Measurements from ENCODE around the gene ACSS2.

Gene ACSS2

DNA sequence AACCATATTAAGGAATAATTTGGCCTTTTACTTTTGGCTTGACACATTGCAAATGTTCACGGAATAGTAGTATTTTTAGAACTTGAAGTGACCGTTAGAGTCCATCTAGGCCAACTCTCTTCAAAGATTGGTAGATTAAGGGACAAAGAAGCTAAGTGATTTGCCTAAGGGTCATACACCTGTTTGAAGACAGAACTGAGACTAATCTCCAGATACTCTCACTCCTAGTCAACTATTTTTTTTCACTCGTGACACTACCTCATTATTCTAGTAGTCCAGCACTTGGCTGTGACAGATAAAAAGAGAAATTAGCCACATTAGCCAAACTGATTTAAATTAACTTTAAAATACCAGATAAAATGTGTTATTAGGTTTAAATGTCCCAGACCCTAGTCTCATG is 10.6 kb downstream of the ACSS2 start:
- DNase-seq (ENCODE audit: low read depth in 1 of 2, low spot score in 1 of 2), result no peak
- Histone ChIP-seq H3K27me3 (ENCODE audit: insufficient read depth, poor library complexity, severe bottlenecking) (no peaks in the 10 kb centered on the region), H3K4me3 (replicated peaks; ENCODE audit: insufficient read depth, low read length) (no peak overlapping the region), H3K27ac (replicated peaks) (no peak overlapping the region)
- no peak for TF ChIP-seq GABPA (IDR thresholded peaks at IDR 0.05; ENCODE audit: low read depth)
- TF ChIP-seq, protein P1, sequence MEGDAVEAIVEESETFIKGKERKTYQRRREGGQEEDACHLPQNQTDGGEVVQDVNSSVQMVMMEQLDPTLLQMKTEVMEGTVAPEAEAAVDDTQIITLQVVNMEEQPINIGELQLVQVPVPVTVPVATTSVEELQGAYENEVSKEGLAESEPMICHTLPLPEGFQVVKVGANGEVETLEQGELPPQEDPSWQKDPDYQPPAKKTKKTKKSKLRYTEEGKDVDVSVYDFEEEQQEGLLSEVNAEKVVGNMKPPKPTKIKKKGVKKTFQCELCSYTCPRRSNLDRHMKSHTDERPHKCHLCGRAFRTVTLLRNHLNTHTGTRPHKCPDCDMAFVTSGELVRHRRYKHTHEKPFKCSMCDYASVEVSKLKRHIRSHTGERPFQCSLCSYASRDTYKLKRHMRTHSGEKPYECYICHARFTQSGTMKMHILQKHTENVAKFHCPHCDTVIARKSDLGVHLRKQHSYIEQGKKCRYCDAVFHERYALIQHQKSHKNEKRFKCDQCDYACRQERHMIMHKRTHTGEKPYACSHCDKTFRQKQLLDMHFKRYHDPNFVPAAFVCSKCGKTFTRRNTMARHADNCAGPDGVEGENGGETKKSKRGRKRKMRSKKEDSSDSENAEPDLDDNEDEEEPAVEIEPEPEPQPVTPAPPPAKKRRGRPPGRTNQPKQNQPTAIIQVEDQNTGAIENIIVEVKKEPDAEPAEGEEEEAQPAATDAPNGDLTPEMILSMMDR (IDR thresholded peaks at IDR 0.05; ENCODE audit: insufficient read depth, low read length), result no peak
- TF ChIP-seq, protein P2, sequence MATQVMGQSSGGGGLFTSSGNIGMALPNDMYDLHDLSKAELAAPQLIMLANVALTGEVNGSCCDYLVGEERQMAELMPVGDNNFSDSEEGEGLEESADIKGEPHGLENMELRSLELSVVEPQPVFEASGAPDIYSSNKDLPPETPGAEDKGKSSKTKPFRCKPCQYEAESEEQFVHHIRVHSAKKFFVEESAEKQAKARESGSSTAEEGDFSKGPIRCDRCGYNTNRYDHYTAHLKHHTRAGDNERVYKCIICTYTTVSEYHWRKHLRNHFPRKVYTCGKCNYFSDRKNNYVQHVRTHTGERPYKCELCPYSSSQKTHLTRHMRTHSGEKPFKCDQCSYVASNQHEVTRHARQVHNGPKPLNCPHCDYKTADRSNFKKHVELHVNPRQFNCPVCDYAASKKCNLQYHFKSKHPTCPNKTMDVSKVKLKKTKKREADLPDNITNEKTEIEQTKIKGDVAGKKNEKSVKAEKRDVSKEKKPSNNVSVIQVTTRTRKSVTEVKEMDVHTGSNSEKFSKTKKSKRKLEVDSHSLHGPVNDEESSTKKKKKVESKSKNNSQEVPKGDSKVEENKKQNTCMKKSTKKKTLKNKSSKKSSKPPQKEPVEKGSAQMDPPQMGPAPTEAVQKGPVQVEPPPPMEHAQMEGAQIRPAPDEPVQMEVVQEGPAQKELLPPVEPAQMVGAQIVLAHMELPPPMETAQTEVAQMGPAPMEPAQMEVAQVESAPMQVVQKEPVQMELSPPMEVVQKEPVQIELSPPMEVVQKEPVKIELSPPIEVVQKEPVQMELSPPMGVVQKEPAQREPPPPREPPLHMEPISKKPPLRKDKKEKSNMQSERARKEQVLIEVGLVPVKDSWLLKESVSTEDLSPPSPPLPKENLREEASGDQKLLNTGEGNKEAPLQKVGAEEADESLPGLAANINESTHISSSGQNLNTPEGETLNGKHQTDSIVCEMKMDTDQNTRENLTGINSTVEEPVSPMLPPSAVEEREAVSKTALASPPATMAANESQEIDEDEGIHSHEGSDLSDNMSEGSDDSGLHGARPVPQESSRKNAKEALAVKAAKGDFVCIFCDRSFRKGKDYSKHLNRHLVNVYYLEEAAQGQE (IDR thresholded peaks at IDR 0.05; ENCODE audit: insufficient replicate concordance, low read depth), result no peak

DNA sequence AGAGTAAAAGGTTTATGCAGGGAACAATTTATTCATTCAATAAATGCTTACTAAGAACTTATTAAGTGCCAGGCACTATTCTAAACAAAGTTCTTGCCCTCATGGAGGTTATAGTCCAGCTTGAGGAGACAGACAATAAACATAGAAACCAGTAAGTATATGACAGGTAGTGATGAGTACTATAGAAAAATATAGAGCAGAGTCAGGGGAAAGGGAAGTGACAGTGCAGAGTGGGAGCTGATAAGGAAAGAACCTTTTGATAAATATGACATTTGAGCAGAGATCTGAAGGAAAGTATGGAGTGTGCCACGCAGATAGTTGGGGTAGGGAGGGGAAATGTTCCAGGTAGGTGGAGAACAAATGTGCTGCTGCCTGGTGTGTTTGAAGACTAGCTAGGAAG is 12.1 kb downstream of the ACSS2 start:
- Histone ChIP-seq H3K4me3 (replicated peaks; ENCODE audit: insufficient read depth, low read length) (no peak overlapping the region), H3K27ac (replicated peaks) (no peak overlapping the region), H3K27me3 (ENCODE audit: insufficient read depth, poor library complexity, severe bottlenecking) (no peaks in the 10 kb centered on the region)
- no peak for DNase-seq (ENCODE audit: low read depth in 1 of 2, low spot score in 1 of 2)
- TF ChIP-seq, protein P2 (IDR thresholded peaks at IDR 0.05; ENCODE audit: insufficient replicate concordance, low read depth), result no peak
- no peak for TF ChIP-seq GABPA (IDR thresholded peaks at IDR 0.05; ENCODE audit: low read depth)
- no peak for TF ChIP-seq SPI1 (IDR thresholded peaks at IDR 0.05; ENCODE audit: borderline replicate concordance, low read depth)
- no peak for TF ChIP-seq POLR2AphosphoS5 (IDR thresholded peaks at IDR 0.05; ENCODE audit: low read depth)
- TF ChIP-seq, protein P1 (IDR thresholded peaks at IDR 0.05; ENCODE audit: insufficient read depth, low read length), result no peak

DNA sequence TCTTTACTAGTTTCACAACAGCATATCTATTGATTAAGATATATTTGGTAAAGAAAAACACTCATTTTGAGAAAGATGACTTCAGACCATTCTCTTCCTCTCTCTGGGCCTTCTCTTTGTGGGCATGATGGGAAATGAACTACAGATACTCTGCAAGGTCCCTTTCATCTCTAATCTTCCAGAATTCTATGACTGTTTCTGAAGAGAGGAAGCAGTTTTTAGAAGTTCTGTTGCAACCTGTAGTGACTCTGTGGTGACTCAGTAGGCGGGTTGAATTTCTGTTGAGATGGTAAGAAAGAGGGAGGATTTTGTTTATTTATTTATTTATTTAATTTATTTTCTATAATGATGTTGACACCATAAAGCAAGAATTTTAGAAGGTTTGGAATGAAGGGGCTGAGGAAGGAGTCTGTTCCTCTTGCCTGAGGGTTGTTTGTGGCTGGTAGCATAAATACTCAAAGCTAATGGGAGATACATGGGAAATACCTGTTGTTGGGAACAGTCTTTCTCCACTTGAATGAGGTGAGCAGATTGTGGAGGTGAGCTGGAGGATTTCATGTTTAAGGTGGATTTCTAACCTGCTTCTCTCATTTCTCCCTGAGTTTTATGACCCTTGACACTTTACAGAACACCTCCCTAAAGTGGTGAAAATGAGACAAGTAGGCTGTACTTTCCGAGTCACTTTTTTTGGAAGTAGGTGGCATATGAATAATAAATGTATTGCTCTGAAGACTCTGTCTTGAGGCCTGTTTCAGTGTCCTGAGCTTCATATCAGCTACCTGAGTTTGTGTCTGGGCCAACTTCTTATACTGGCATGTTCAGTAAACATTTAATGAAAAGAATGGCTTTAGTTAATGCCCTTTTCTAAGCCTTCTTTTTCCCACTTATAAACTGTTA is 15.0 kb downstream of the ACSS2 start:
- H3K27ac ChIP-seq (replicated peaks), result peak overlapping the region; percentile 52
- TF ChIP-seq GABPA (IDR thresholded peaks at IDR 0.05; ENCODE audit: low read depth) (no peak), POLR2AphosphoS5 (IDR thresholded peaks at IDR 0.05; ENCODE audit: low read depth) (no peak), SPI1 (IDR thresholded peaks at IDR 0.05; ENCODE audit: borderline replicate concordance, low read depth) (peak; percentile 26; the same call in 1 of the 2 replicates)
- H3K4me3 ChIP-seq (replicated peaks; ENCODE audit: insufficient read depth, low read length), result no peak overlapping the region
- DNase-seq (ENCODE audit: low read depth in 1 of 2, low spot score in 1 of 2), result peak; percentile 61 to 67
- H3K27me3 ChIP-seq (ENCODE audit: insufficient read depth, poor library complexity, severe bottlenecking), result no peaks in the 10 kb centered on the region

DNA sequence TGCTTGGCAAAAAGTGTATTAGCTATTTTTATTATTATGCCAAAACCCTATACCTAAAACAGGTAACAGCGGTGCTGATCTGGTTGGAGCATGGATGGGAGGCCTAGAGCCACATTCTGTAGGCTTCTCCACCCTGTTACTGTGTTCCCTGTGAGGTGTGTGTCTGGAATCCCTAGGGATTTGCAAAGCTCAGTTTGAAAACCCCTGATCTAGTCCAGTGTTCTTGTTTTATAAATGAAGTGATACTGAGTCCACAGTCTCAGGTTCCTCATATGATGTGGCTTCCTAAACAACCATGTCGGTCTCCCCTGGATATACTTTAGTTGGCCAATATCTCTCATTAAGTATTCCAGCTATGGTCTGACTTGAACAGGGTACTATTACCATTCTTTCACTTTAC is 16.3 kb downstream of the ACSS2 start:
- TF ChIP-seq, protein P1 (IDR thresholded peaks at IDR 0.05; ENCODE audit: insufficient read depth, low read length), result no peak
- TF ChIP-seq, protein P2 (IDR thresholded peaks at IDR 0.05; ENCODE audit: insufficient replicate concordance, low read depth), result no peak
- TF ChIP-seq SPI1 (IDR thresholded peaks at IDR 0.05; ENCODE audit: borderline replicate concordance, low read depth) (no peak), GABPA (IDR thresholded peaks at IDR 0.05; ENCODE audit: low read depth) (no peak), POLR2AphosphoS5 (IDR thresholded peaks at IDR 0.05; ENCODE audit: low read depth) (no peak)
- H3K4me3 ChIP-seq (replicated peaks; ENCODE audit: insufficient read depth, low read length), result no peak overlapping the region
- no peak overlapping the region for H3K27ac ChIP-seq (replicated peaks)
- no peak for DNase-seq (ENCODE audit: low read depth in 1 of 2, low spot score in 1 of 2)
- no peaks in the 10 kb centered on the region for H3K27me3 ChIP-seq (ENCODE audit: insufficient read depth, poor library complexity, severe bottlenecking)
